ENCODE results near the gene EXOC6B.
"Not testable (repeated sequence)": the region's sequence is repeated elsewhere in the genome, so short reads cannot be mapped to it uniquely, and the experiment has no call there.

EXOC6B gene

GRCh38 chr2:72674982-72675915, 150.6 kb downstream of the EXOC6B start:
- DNase-seq: no peak

GRCh38 chr2:72673279-72673678, 152.6 kb downstream of the EXOC6B start:
- no peak for DNase-seq

GRCh38 chr2:72669121-72669520, 156.7 kb downstream of the EXOC6B start:
- DNase-seq: no peak

- DNase-seq: no peak
Observed at GRCh38 chr2:72668647-72669046, 157.2 kb downstream of the EXOC6B start.

GRCh38 chr2:72665448-72665847, 160.4 kb downstream of the EXOC6B start:
- DNase-seq: no peak

GRCh38 chr2:72661985-72662384, 163.8 kb downstream of the EXOC6B start:
- DNase-seq: no peak

- DNase-seq: no peak
Observed at GRCh38 chr2:72649810-72650209, 176.0 kb downstream of the EXOC6B start.

GRCh38 chr2:72641221-72641620, 184.6 kb downstream of the EXOC6B start:
- DNase-seq: not testable (repeated sequence)

GRCh38 chr2:72638600-72639211, 187.1 kb downstream of the EXOC6B start:
- DNase-seq: no peak

GRCh38 chr2:72636210-72636609, 189.6 kb downstream of the EXOC6B start:
- DNase-seq: no peak

GRCh38 chr2:72630767-72631166, 195.1 kb downstream of the EXOC6B start:
- no peak for DNase-seq

- no peak for DNase-seq
Observed at GRCh38 chr2:72629062-72629461, 196.8 kb downstream of the EXOC6B start.

GRCh38 chr2:72627083-72627482, 198.8 kb downstream of the EXOC6B start:
- DNase-seq: no peak

GRCh38 chr2:72625366-72625765, 200.5 kb downstream of the EXOC6B start:
- DNase-seq: no peak

- DNase-seq: no peak
Observed at GRCh38 chr2:72623481-72623880, 202.4 kb downstream of the EXOC6B start.

GRCh38 chr2:72619626-72620025, 206.2 kb downstream of the EXOC6B start:
- DNase-seq: no peak

GRCh38 chr2:72613931-72614330, 211.9 kb downstream of the EXOC6B start:
- no peak for DNase-seq

GRCh38 chr2:72612614-72613160, 213.1 kb downstream of the EXOC6B start:
- DNase-seq: no peak

GRCh38 chr2:72607189-72607588, 218.6 kb downstream of the EXOC6B start:
- no peak for DNase-seq

- DNase-seq: no peak
Observed at GRCh38 chr2:72605836-72606442, 219.9 kb downstream of the EXOC6B start.

- no peak for DNase-seq
Observed at GRCh38 chr2:72604468-72604867, 221.4 kb downstream of the EXOC6B start.

GRCh38 chr2:72603481-72603880, 222.4 kb downstream of the EXOC6B start:
- DNase-seq: no peak

GRCh38 chr2:72602711-72603110, 223.1 kb downstream of the EXOC6B start:
- no peak for DNase-seq

- no peak for DNase-seq
Observed at GRCh38 chr2:72602095-72602494, 223.7 kb downstream of the EXOC6B start.

Measured in activated CD4-positive, alpha-beta T cell treated with anti-CD3 and anti-CD28 coated beads for 1 hour (primary cell).